A673 (cell line): ENCODE results near the gene SLC12A7.

Source experiments
- EZH2 ChIP-seq: fragments of 200-600 bp; sonication (generic); IDR thresholded peaks from 2 replicates; pipeline ENCODE4 v1.6.1; 2017; ENCODE audit warnings: borderline replicate concordance, low read depth, mild to moderate bottlenecking, mixed read lengths, antibody characterized with exemption, low read length; ENCODE audit not compliant: poor library complexity, severe bottlenecking
- TF ChIP-seq, protein P1 (sequence below): fragments of 300-800, 200-600 bp; sonication (generic); conservative IDR thresholded peaks from 2 replicates; pipeline ENCODE4 v1.5.1; 2017; ENCODE audit warnings: low read depth, mild to moderate bottlenecking, antibody characterized with exemption, low read length, moderate library complexity, mixed read lengths

DNA sequence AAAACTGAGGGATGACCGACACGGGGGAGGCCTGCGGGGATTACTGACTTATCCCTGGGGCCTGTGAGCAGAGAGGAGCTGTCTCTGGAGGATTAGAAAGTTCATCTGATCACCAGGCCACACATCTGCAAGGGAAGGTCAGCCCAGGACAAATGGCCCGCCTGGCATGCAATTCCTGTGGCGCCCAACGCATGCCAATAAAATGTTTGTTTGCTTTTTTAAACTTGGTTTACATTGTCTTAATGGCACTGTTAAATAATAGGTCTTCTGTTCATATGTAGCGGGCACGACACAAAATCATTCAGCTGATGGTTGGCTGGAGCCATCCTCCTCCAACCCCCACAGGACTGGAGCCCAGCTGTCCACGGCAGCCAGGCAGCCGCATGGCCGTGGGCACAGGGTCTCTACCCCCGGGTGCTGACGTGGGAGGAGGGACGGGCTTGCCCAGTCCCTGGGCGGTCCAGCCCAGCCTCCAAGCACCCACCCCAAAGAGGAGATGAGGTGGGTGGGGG, 41.0 kb upstream of the SLC12A7 start:
- TF ChIP-seq, protein P1, sequence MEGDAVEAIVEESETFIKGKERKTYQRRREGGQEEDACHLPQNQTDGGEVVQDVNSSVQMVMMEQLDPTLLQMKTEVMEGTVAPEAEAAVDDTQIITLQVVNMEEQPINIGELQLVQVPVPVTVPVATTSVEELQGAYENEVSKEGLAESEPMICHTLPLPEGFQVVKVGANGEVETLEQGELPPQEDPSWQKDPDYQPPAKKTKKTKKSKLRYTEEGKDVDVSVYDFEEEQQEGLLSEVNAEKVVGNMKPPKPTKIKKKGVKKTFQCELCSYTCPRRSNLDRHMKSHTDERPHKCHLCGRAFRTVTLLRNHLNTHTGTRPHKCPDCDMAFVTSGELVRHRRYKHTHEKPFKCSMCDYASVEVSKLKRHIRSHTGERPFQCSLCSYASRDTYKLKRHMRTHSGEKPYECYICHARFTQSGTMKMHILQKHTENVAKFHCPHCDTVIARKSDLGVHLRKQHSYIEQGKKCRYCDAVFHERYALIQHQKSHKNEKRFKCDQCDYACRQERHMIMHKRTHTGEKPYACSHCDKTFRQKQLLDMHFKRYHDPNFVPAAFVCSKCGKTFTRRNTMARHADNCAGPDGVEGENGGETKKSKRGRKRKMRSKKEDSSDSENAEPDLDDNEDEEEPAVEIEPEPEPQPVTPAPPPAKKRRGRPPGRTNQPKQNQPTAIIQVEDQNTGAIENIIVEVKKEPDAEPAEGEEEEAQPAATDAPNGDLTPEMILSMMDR: no peak
- no peak for TF ChIP-seq EZH2
